ENCODE measurements around the gene NFYA.

NFYA gene

DNA sequence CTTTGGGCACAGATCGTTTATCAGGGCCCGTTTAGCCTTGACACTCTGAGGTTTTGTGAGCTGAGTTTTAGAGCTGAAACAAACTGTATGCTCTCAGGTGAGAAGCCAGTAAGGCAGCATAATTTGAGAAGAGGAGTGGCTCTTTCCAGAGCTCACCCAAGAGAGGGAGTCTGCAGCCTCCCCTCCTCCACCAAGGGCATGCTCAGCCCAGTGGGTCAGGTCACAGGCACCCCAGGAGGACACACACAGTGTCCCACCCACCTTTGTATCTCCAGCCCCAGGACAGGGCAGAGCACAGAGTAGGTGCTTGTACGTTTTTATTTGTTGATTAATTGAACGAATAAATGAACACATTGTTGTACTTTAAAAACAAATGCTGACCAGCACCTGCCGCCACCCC lies 27.1 kb upstream of the NFYA start:
- DNase-seq (ENCODE audit: insufficient read length, low spot score) (no peak), FAIRE-seq (no peak)

DNA sequence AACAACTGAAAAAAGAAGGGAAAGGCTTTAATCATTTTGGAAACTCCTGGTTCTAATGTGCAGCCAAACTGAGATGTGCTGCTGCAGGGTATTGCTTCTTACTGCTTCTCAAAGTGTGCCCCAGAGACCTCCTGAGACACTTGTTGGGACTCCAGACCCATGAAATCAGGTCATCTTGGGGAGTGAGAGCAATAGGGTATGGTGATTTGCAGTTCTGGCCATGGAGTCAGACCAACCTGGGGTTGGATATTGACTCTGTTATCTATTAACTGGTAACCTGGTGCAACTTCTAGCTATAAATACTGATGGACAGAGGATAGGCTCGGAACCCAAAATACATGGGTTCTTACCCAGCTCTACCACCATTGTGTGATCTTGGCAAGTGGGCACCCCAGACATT lies 26.7 kb upstream of the NFYA start:
- DNase-seq (ENCODE audit: insufficient read length, low spot score) (no peak), FAIRE-seq (no peak)

DNA sequence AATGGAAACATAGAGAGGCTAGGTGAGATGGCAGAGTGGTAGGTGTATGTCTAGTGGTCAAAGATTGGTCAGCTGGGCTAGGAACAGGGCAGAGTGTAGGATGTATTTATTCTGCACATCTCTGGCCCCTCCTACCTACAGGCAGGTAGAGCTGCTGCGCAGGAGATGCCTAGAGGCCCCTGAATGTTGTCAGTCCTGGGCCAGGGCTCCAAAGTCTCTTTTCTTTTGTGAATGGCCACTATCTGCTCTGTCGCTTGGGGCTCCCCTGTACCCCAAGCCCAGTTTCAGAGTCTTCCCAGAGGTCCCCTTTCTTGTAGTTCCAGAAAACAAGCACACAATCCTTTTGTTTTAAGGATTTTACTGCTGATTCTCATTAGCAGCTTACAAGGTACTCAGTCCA lies 25.5 kb upstream of the NFYA start:
- DNase-seq (ENCODE audit: insufficient read length, low spot score) (no peak), FAIRE-seq (no peak)

DNA sequence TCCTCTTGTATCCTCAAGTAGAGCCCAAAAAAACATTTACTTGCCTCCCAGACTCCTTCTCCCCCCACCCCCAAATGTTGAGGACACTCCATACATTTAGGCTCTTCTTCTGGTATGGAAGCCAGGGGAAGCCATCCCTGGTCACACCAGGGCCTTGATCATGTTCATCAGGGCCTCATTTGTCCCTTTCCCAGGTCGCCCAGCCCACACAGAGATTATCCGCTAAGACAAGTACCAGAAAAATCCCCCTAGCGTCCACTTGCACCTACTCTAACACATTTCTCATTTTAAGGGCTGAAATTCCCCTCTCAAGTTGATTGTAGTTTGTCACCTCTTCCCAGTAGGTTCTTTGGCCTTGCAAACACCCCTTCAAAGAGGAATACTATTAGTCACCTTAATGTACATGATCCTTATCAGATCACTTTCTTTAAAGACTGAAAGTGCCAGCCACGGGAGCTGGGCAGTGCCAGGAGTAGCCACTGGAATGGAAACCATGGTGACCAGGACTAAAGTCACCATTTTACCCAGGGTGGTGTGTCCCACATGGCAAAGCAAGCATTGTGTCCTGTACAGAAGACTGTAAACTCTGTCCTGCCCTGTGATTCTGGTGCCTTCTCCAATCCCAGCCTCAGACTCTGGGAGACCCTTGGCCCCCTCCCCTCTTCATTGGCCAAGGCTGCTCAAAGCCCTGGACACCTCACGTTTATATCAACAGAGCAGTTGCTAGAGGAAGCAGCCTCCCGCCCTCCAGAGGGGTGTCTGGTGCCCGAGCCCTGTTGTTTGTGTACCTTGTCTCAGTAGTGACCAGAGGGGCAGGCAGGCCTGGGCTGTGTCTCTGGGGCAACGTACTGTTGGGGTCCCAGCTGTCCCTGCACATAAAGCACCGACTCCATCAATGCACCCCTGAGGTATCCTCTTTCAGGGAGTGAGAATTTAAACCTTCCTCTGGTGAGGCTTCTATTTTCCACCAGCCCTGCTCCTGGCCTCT lies 24.7 kb upstream of the NFYA start:
- DNase-seq (ENCODE audit: insufficient read length, low spot score) (no peak), FAIRE-seq (no peak)

DNA sequence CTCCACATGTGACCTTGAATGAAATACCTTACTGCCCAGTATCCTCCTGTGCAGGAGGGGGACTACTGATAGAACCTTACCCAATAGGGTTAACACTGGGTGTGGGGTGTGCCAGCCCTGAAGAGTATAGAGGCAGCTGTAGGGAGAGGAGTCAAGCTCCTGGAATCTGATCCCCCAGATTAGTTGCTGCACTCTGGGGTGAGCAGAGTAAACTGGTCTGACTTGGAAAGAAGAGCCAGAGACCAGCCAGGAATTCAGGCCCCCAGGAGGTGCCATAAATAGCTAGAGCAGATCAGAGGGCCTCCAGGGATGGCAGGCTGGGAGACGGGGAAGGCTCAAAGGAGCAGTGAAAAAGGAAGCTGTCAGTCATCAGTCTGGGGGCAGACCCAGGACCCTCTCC lies 23.3 kb upstream of the NFYA start:
- FAIRE-seq, result no peak
- DNase-seq (ENCODE audit: insufficient read length, low spot score), result no peak

DNA sequence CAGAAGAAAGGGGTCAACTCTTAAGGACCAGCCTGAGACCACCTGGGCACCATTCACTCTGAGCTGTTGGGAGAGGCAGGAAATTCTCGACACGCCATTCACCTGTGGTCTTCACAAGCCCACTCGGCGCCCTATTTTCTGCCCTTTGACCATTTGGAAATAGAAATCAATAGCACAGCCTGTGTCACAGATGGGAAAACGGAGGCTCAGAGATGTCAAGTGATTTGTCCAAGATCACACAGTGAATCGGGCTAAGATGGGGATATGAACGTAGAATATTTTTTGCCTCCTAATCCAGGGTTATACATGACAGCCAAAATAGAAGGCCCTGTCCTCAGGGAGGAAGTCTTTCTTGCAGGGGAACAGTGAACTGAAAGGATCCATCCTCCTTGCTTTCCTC lies 22.8 kb upstream of the NFYA start:
- no peak for DNase-seq (ENCODE audit: insufficient read length, low spot score)
- FAIRE-seq, result no peak

DNA sequence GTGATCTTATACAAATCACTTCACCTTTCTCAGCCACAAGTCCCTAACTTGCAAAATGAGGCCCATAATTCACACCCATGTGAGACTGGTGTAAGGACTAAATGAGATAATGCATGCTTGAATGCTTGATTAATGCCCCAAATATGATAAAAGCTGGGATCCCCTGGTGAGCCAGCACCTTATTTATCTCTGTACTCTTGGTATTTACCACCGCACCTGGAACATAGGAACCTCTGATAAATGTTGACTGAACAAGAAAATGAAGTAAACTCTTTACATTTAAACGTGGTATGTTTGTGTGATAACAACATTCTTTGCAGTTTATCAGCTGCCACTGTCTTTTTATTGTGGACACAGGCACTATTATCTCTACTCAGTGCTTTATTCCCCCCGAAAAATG lies 22.2 kb upstream of the NFYA start:
- DNase-seq (ENCODE audit: insufficient read length, low spot score) (no peak), FAIRE-seq (no peak)

DNA sequence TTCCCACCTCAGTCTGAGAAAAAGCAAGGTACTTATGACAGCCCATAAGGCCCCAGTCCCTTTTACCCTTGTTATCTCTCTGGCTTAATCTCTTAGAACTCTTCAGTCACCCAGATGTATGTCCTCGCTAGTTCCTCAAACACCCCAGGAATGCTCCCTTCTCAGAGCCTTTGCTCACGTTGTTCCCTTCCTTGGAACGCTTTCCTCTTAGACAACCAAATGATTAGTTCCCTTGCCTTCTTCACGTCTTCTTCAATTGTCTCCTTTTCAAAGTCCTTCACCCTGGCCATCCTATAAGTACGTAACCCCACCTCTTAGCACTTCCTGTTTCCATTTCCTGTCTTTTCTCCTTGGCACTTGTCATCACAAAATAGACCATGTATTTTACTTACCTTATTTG lies 20.9 kb upstream of the NFYA start:
- FAIRE-seq (peak; percentile 31), DNase-seq (ENCODE audit: insufficient read length, low spot score) (no peak)

DNA sequence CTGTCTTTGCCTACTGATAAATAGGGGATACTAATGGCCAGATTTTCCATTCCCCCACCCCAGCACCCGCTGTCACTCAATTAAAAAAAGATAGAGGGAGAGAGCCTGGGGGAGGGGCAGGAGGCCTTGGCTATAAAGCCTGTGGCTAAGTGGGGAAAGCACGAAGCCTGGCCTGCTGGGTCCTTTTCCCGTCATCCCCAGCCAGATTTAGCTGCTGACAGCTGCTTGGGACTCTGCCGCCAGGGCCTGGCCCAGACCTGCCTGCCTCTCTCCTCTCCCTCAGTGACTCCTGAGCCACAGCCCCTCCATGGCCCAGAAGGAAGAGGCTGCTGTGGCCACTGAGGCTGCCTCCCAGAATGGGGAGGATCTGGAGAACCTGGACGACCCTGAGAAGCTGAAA lies 19.7 kb upstream of the NFYA start, which contains the start of gene APOBEC2:
APOBEC2 (plus strand) TSS at position 162 of the 400 bp plus-strand sequence; CDS start at position 308, 146 bp downstream.
- FAIRE-seq (no peak), DNase-seq (ENCODE audit: insufficient read length, low spot score) (no peak)

DNA sequence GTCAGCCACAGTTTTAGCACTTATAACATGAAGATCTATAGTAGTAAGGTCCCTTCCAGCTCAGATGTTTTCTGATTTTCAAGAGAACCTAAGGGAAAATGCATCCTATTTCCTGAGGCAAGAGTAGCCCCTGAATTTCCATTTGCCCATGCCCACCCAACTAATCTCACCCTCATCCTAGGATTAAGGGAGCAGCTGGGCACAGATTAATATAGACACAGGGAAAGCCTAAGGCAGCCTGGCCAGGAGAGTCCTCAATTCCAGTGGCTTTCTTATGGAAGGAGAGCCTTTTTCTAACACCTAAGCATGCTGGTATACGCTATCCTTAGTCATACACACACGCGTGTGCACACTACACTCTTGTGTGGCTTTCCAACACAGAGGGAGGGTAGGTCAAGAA lies 18.3 kb upstream of the NFYA start:
- no peak for FAIRE-seq
- DNase-seq (ENCODE audit: insufficient read length, low spot score), result no peak

DNA sequence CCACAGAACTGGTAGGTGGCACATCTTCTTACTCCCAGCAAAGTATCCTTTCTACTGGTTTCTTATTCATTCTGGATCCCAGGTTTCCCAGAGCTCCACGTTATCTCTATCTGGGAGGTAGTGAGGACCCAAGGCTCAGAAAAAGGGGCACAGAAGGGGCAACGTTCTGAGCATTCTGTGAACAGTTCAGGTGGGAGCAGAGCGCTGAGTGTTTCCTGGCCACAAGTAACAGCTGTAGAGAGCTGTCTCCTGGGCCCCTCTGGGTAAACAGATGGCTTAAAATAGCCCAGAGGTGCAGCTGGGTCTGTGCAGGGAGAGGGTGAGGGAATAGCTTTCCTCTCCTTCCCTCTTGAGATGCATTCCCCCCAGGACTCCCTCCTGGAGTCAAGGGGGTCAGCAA lies 17.6 kb upstream of the NFYA start:
- DNase-seq (ENCODE audit: insufficient read length, low spot score) (no peak), FAIRE-seq (no peak)

DNA sequence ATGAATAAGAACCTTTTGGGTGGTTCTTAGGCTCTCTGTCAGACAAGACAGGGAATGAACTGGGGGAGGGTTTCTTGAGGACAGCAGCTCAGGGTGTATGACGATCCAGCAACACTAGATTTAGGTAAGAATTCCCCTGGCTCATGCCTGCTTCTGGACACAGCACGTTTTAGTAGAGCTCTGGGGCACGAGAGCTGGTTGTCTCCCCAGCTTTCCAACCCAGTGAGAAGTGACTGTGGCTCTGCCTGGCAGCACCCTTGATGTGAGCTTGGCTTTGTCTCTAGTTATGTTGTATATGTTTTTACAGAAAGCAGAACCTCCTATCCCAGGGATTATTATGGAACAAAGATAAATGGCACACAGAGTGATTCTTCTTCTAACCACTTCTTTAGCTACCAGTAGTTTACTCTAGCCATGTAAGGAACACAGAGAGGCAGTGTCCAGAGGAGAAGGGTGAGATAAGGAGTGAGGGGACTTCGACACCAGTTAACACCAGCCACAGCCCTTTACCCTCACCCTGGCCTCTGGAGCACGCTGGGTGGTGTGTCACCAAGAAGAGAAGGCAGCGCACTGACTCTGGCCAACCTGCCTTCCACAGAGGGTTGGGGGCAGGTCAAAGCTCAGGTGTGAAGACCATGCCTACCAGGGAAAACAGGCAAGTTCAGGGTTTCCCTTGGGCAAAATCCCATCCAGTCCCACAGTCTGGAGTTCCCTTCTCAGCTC lies 15.8 kb upstream of the NFYA start:
- FAIRE-seq (no peak), DNase-seq (ENCODE audit: insufficient read length, low spot score) (no peak)

DNA sequence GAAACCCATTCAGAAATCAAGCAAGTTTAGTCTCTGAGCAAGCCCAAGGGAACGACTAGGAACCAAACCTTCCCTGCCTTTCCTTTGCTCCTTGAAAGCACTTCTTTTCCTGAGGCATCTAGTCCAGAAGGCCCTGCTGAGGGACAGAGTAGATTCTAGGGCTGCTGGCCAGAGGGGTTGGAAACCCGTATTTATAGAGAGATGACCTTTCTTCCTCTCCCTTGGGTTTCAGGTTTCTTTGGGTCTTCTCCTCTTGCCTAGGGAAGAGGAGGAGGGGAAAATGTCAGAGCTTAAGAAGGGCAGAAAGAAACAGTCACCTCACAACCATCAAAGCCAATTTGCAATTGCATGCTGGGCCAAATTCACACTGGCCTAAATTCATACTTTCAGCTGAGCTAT lies 14.0 kb upstream of the NFYA start:
- DNase-seq (ENCODE audit: insufficient read length, low spot score), result no peak
- no peak for FAIRE-seq

DNA sequence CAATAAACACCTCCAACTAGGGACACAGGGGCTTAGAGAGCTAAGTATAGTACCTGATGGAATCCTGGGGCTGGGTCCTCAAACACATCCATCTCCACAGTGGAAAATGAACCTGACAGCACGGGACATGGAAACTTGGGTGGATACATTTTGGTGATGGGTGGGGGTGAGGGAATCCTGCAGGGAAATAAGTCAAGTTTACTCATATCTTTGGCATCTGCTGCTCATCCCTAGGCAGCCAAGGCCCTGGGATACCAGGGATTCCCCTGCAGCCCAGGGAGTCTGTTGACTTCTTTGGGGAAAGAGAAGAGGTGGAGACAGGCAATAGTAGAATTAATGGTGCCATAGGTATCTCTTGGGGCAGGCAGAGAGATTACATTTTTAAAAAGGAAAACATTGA lies 13.2 kb upstream of the NFYA start:
- no peak for FAIRE-seq
- DNase-seq (ENCODE audit: insufficient read length, low spot score), result no peak

DNA sequence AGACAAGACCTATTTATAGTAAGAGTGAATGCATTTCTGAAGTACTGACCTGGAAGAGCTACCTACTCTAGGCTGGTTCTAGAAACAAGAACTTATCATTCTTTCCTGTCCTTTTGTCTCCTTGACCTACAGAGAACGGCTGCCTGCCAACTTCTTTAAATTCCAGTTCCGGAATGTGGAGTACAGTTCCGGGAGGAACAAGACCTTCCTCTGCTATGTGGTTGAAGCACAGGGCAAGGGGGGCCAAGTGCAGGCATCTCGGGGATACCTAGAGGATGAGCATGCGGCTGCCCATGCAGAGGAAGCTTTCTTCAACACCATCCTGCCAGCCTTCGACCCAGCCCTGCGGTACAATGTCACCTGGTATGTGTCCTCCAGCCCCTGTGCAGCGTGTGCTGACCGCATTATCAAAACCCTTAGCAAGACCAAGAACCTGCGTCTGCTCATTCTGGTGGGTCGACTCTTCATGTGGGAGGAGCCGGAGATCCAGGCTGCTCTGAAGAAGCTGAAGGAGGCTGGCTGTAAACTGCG lies 11.5 kb upstream of the NFYA start:
- FAIRE-seq (no peak), DNase-seq (ENCODE audit: insufficient read length, low spot score) (no peak)

DNA sequence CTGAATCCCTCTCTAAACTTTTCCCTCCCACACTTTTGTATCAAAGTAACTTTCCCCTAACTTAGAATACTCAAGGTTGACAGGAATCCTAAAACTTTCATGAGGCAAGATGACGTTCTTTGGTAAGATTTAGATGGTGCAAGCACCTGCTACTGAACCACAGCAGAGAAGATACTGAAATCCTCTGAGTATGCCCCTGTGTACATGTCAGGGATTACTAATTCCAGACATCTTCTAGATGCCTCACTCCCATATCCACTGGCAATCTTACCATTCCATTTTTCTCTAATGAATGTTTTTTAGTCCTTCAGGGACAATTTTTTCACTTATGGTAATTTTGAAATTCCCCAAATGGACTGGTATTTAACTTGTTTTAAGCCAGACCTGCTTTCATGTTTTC lies 10.7 kb upstream of the NFYA start:
- FAIRE-seq (no peak), DNase-seq (ENCODE audit: insufficient read length, low spot score) (no peak)

DNA sequence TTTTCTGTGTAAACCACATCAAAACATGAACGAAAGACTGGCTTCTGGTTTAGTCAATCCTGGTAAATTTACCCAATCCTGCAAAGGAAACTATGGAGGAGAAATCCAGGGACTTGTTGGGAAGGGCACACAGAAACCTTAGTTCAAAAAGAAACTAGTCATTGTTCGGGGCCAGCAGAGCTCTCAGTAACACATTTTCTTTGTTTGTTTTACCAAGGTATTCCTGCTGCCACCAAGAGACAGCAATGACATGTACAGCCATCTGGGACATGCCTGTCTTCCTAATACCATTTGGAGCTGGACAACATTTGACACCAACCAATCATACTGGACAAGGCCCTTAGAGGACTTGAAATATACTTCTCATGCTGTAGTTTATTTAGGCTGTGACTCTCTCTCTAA lies 8.9 kb upstream of the NFYA start:
- no peak for DNase-seq (ENCODE audit: insufficient read length, low spot score)
- no peak for FAIRE-seq

DNA sequence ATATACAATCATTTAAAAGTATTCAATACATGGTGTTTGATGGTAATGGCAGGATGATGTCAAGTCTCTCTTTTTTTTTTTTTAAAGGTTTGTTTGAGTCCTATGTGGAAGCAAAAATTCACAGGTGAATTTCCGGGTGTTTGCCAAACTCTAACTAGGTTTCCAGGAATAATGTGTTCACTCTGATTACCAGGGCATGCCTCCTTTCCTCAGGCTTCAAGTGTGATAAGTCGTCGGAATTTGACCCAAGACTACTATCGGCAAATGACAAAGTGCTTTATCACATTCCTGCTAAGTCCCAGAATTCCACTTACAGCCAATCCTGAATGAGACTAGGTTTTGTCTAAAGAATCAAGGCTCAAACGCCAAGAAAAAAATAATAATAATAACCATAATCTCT lies 7.9 kb upstream of the NFYA start:
- no peak for FAIRE-seq
- DNase-seq (ENCODE audit: insufficient read length, low spot score), result no peak

DNA sequence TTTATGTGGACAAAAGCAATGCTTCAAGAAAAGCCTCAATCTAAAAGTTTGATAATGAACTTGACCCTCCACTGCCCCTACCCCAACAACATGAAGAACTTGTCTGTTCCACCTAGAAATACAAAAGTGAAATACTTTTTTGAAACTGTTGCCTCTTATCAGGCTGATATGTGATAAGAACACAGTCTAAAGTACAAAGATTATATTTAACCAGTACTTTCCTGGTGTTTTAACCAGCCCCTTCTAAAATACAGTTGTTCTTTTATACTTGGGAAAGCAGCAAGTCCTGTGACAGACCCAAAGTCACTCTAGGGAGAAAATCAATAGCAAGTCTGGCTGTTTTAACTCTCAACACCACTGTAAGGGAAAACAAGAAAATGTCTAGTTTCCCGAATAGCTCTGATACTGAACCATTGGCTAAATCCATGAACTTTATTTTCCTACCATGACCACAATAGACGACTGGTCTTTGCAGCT lies 7.2 kb upstream of the NFYA start:
- no peak for DNase-seq (ENCODE audit: insufficient read length, low spot score)
- no peak for FAIRE-seq

DNA sequence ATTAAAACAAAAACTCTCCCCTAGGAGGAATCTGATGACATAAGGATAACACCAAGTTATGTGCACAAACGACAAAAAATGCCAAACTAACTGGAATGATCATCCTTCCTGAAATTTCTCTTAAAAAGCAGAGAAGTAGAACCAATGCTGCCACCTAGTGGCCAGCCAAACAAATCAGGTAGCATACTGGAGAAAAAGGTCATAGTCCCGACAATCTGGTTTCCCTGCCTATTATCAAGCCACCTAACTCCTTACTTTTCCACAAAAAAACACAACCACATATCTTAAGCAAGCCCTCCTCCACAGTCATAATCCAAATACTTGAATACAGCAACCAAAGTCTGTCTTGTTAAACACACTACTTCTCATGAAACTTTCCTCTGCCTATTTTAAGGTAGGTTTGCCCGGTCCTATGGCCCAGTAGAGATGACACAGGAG lies 5.9 kb upstream of the NFYA start:
- FAIRE-seq (peak; percentile 91), DNase-seq (ENCODE audit: insufficient read length, low spot score) (no peak)

DNA sequence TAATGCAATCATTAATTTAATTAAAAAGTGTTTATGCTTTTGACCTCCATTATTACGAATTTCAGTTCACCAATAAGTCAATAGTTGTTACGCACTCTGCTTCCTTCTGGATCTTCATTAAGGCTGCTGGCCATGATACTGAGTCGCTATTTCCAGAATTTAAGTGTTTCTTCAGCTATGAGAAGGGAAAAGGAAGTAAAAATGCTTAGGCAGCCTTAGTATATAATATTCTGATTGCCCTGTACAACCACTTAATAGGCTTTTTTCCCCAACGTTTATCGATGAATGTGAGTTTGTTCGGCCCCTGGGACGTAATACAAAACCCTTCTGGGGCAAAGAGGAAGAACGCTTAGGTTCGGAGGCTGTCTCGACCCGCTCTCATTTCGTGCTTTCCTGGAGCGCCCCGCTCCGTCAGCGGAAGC lies 1.3 kb upstream of the NFYA start:
- peak; percentile 37 for DNase-seq (ENCODE audit: insufficient read length, low spot score)

More for the DNA sequence above, 1.3 kb upstream of the NFYA start:
- no peak for FAIRE-seq
